Panc1 (cell line): ENCODE measurements around the gene PCED1A. TPM values are rescaled to one million over a fixed set of nuclear protein-coding genes. Genes with fewer than 3 reads are reported as not detected.

Source experiments
- ATAC-seq: fragments of 200-7000 bp; cut with Tn5 transposase; 2 replicates; pipeline ENCODE4 v1.9.1; 2020; ENCODE audit warnings: mild to moderate bottlenecking, moderate library complexity
- BruUV-seq: library from RNA; stranded (reverse); fragments of 400-500 nt; replicated peaks from 2 replicates; lab custom pipeline; 2021; lab: Mats Ljungman, UMichigan
- CTCF ChIA-PET: fragments of 300-600 bp; sonication (Branson Sonifier 250); formaldehyde crosslinking; loops from one replicate; lab custom pipeline; 2022; ENCODE audit warnings: antibody characterized with exemption; lab: Charles Lee
- POLR2A ChIA-PET: fragments of 300-600 bp; sonication (Branson Sonifier 250); formaldehyde crosslinking; loops from one replicate; lab custom pipeline; 2022; ENCODE audit warnings: antibody characterized with exemption; lab: Charles Lee
- DNase-seq: peaks from one replicate; pipeline ENCODE4 v3.0.0-alpha.2; 2010; ENCODE audit warnings: low read depth, low spot score
- H3K27ac ChIP-seq: 2 replicates; pipeline ENCODE4 v1.5.1; 2011; ENCODE audit warnings: mild to moderate bottlenecking, low read length, inconsistent platforms
- H3K27me3 ChIP-seq: fragments of 200-500 bp; sonication (Bioruptor generic); 2 replicates; pipeline ENCODE4 v1.6.0; 2014; ENCODE audit warnings: low read length, inconsistent platforms; ENCODE audit not compliant: control insufficient read depth, insufficient read depth
- H3K36me3 ChIP-seq: fragments of 200-500 bp; sonication (Bioruptor generic); 2 replicates; pipeline ENCODE4 v1.5.1; 2014; ENCODE audit warnings: inconsistent platforms, mild to moderate bottlenecking, low read length, moderate library complexity; ENCODE audit not compliant: control insufficient read depth, insufficient read depth
- H3K4me1 ChIP-seq: 2 replicates; pipeline ENCODE4 v1.5.1; 2011; ENCODE audit warnings: inconsistent platforms, mild to moderate bottlenecking, low read length, moderate library complexity; ENCODE audit not compliant: control insufficient read depth, insufficient read depth
- H3K4me3 ChIP-seq, 2 experiments: 2 replicates each; pipeline ENCODE4 v1.5.1; 2011 to 2012; ENCODE audit warnings: low read depth in 2 of 2, low read length in 2 of 2, mild to moderate bottlenecking in 2 of 2, inconsistent platforms in 1 of 2, moderate library complexity in 1 of 2
- H3K9me3 ChIP-seq: fragments of 200-500 bp; sonication (Bioruptor generic); 2 replicates; pipeline ENCODE4 v1.5.1; 2014; ENCODE audit warnings: low read depth, mild to moderate bottlenecking, inconsistent platforms, low read length, moderate library complexity; ENCODE audit not compliant: control insufficient read depth, insufficient read depth
- POLR2AphosphoS5 ChIP-seq: IDR thresholded peaks from 2 replicates; pipeline ENCODE4 v1.6.1; 2012; ENCODE audit warnings: mild to moderate bottlenecking, low read depth, low read length, moderate library complexity
- SIN3A ChIP-seq: IDR thresholded peaks from 2 replicates; pipeline ENCODE4 v1.6.1; 2012; ENCODE audit warnings: low read depth, mild to moderate bottlenecking, low read length, moderate library complexity, borderline replicate concordance; ENCODE audit not compliant: insufficient read depth
- TCF7L2 ChIP-seq: IDR thresholded peaks from 2 replicates; pipeline ENCODE4 v1.6.1; 2011; ENCODE audit warnings: mild to moderate bottlenecking, low read depth, low read length, inconsistent platforms
- in situ Hi-C: cut with HindIII; loops from 2 replicates; pipeline ENCODE4 v1.10.0; 2016; ENCODE audit warnings: low sequenced_read_pairs, low pct_unique_long_range_greater_than_20kb
- intact Hi-C: fragments of 100-400 bp; cut with micrococcal nuclease; formaldehyde crosslinking; loops from one replicate; pipeline ENCODE4 v1.10.0; 2022; ENCODE audit not compliant: unreplicated experiment
- total RNA-seq: library from RNA; stranded (reverse); gene quantifications from one replicate; pipeline ENCODE4 v1.2.1, GENCODE V29; 2021; ENCODE audit not compliant: unreplicated experiment
- TF ChIP-seq, protein P1 (sequence below), 2 experiments: IDR thresholded peaks; 2 replicates each; pipeline ENCODE4 v1.6.1; 2011 to 2012; ENCODE audit warnings: low read depth in 2 of 2, control low read depth in 1 of 2, low read length in 1 of 2, mild to moderate bottlenecking in 1 of 2, moderate library complexity in 1 of 2; ENCODE audit not compliant: insufficient read depth in 1 of 2
- TF ChIP-seq, protein P2 (sequence below): fragments of 450-650 bp; IDR thresholded peaks from 2 replicates; pipeline ENCODE4 v1.5.1; 2017; ENCODE audit warnings: mild to moderate bottlenecking

The PCED1A gene
- total RNA-seq, 1 experiment from 2014 or later: 42.1 TPM

DNA sequence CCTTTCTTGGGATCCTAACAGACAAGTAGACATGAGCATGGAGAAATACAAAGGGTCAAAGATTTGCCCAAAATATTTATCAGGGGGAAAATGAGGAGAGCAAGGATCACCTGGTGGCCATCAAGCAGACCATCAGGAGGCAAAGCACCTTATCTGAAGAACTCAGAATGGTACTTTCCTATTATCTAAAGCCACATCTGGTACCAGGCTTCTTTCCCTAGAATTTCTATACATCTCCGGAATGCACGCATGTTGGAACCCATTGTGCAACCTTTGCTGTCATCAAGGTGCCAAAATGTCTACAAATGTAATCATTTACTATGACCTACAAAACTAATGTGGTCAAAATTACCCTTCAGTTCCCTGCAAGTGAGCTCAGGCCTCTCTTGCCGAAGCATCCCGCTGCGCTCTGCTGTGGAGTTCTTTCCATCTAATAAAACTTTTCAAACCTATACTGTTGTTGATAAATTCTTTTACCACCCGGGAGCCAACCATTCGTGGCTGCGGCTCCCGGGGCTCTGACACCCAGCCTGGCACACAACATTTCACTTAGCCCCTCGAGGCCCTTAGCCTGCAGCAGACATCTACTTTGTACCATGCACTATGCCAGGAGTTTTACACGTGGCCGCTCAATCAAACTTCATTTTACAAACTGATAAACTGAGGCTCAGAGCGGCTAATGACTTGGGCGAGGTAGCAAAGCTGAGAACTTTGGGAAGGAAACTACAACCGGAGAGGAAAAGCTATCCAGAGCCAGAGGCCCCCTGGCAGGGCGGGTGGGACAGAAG lies 36.2 kb downstream of the PCED1A start:
- Histone ChIP-seq H3K4me1 (no peaks in the 10 kb centered on the region), H3K4me3 (no peak overlapping the region), H3K27ac (no peak overlapping the region), H3K36me3 (no peaks in the 10 kb centered on the region), H3K9me3 (no peaks in the 10 kb centered on the region), H3K27me3 (peaks cover 7% of the 10 kb centered on the region; the same call in 1 of the 2 replicates)
- TF ChIP-seq SIN3A (no peak), POLR2AphosphoS5 (no peak), TCF7L2 (no peak)
- TF ChIP-seq, protein P1, sequence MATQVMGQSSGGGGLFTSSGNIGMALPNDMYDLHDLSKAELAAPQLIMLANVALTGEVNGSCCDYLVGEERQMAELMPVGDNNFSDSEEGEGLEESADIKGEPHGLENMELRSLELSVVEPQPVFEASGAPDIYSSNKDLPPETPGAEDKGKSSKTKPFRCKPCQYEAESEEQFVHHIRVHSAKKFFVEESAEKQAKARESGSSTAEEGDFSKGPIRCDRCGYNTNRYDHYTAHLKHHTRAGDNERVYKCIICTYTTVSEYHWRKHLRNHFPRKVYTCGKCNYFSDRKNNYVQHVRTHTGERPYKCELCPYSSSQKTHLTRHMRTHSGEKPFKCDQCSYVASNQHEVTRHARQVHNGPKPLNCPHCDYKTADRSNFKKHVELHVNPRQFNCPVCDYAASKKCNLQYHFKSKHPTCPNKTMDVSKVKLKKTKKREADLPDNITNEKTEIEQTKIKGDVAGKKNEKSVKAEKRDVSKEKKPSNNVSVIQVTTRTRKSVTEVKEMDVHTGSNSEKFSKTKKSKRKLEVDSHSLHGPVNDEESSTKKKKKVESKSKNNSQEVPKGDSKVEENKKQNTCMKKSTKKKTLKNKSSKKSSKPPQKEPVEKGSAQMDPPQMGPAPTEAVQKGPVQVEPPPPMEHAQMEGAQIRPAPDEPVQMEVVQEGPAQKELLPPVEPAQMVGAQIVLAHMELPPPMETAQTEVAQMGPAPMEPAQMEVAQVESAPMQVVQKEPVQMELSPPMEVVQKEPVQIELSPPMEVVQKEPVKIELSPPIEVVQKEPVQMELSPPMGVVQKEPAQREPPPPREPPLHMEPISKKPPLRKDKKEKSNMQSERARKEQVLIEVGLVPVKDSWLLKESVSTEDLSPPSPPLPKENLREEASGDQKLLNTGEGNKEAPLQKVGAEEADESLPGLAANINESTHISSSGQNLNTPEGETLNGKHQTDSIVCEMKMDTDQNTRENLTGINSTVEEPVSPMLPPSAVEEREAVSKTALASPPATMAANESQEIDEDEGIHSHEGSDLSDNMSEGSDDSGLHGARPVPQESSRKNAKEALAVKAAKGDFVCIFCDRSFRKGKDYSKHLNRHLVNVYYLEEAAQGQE (IDR thresholded peaks at IDR 0.05; ENCODE audit: insufficient read depth in 1 of 2, low read depth in 2 of 2, low read length in 1 of 2): no peak
- TF ChIP-seq, protein P2, sequence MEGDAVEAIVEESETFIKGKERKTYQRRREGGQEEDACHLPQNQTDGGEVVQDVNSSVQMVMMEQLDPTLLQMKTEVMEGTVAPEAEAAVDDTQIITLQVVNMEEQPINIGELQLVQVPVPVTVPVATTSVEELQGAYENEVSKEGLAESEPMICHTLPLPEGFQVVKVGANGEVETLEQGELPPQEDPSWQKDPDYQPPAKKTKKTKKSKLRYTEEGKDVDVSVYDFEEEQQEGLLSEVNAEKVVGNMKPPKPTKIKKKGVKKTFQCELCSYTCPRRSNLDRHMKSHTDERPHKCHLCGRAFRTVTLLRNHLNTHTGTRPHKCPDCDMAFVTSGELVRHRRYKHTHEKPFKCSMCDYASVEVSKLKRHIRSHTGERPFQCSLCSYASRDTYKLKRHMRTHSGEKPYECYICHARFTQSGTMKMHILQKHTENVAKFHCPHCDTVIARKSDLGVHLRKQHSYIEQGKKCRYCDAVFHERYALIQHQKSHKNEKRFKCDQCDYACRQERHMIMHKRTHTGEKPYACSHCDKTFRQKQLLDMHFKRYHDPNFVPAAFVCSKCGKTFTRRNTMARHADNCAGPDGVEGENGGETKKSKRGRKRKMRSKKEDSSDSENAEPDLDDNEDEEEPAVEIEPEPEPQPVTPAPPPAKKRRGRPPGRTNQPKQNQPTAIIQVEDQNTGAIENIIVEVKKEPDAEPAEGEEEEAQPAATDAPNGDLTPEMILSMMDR: no peak
- POLR2A ChIA-PET: no interaction called here
- intact Hi-C loops: no loop called here
- DNase-seq (no peak), ATAC-seq (no peak)
- BruUV-seq: no TSS peak
- in situ Hi-C loops: no loop called here
- CTCF ChIA-PET: no interaction called here

DNA sequence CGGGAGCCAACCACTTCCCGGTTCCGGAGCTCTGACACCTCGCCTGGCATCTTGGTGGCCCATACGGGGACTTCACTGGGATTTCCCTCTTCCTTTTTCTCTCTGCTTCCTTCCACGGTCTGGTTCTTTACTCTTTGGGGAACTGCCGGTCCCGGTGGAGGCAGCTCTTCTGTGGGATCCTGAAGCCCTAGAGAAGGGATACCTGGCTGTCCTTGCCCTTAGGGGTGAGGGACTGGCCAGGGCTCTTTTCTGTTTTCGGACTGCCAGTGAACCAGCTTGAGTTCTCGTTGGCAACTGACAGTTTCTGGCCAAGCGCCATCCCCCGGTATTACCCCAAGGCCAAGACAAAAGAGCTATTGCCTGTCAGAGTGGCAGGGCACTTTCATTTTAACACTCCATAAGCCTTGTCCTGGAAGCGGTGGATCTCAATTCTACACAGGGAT lies 39.1 kb downstream of the PCED1A start:
- no peaks in the 10 kb centered on the region for H3K36me3 ChIP-seq
- in situ Hi-C loops: no loop called here
- intact Hi-C loops: no loop called here
- ChIA-PET POLR2A (no interaction called here), CTCF (no interaction called here)
- ATAC-seq (no peak), DNase-seq (no peak)
- H3K27me3 ChIP-seq: peaks cover 7% of the 10 kb centered on the region; the same call in 1 of the 2 replicates
- TF ChIP-seq POLR2AphosphoS5 (no peak), TCF7L2 (no peak), SIN3A (no peak)
- TF ChIP-seq, protein P1 (IDR thresholded peaks at IDR 0.05; ENCODE audit: insufficient read depth in 1 of 2, low read depth in 2 of 2, low read length in 1 of 2): no peak
- TF ChIP-seq, protein P2: no peak
- H3K9me3 ChIP-seq: no peaks in the 10 kb centered on the region
- no TSS peak for BruUV-seq
- no peak overlapping the region for H3K4me3 ChIP-seq
- H3K4me1 ChIP-seq: no peaks in the 10 kb centered on the region
- H3K27ac ChIP-seq: no peak overlapping the region
